GM12891 (cell line): ENCODE measurements around the gene RAB24.

Experiments used
- POLR2A ChIP-seq: IDR thresholded peaks from 2 replicates; pipeline ENCODE4 v1.6.1; 2011; ENCODE audit warnings: low read depth, low read length, control low read depth
- POLR2AphosphoS5 ChIP-seq: IDR thresholded peaks from 2 replicates; pipeline ENCODE4 v1.6.1; 2011; ENCODE audit warnings: low read depth, low read length, control low read depth
- SPI1 ChIP-seq: IDR thresholded peaks from 2 replicates; pipeline ENCODE4 v1.6.1; 2011; ENCODE audit warnings: low read depth, low read length, control low read depth

DNA sequence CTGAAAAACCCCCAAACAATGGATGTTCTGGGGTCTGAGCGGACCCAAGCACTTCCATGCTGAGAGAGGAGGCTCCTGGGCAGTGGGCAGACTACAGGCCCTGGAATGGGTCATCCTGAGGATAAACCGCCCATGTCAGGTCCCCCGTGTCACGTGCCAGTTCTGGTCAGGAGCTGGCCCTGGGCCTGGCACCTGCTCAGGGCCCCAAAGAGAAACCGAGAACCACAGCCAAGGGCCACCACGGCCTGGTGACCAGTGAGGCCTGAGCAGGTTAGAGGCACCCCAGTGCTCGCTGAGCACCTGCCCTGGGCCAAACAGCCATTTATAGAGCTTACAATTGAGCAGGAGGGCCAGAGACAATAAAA is 32.2 kb upstream of the RAB24 start:
- TF ChIP-seq POLR2A (no peak), SPI1 (no peak), POLR2AphosphoS5 (no peak)
